GM13977 (cell line): ENCODE data around the gene ZNF609.

Experiments used
- DNase-seq: peaks from one replicate; pipeline ENCODE4 v3.0.0; 2012; ENCODE audit warnings: low spot score
- in situ Hi-C: fragments of 300-500 bp; cut with MboI; formaldehyde crosslinking; loops from one replicate; pipeline ENCODE4 v1.12.0; 2022; ENCODE audit warnings: low sequenced_read_pairs, low pct_unique_long_range_greater_than_20kb, mixed read lengths, inconsistent platforms; ENCODE audit not compliant: unreplicated experiment
- TF ChIP-seq, protein P1 (sequence below): IDR thresholded peaks from 2 replicates; pipeline ENCODE4 v1.5.1; 2012; ENCODE audit warnings: mild to moderate bottlenecking, control low read depth; ENCODE audit not compliant: insufficient read depth; ENCODE audit errors: extremely low read depth, missing control alignments

ZNF609 gene

DNA sequence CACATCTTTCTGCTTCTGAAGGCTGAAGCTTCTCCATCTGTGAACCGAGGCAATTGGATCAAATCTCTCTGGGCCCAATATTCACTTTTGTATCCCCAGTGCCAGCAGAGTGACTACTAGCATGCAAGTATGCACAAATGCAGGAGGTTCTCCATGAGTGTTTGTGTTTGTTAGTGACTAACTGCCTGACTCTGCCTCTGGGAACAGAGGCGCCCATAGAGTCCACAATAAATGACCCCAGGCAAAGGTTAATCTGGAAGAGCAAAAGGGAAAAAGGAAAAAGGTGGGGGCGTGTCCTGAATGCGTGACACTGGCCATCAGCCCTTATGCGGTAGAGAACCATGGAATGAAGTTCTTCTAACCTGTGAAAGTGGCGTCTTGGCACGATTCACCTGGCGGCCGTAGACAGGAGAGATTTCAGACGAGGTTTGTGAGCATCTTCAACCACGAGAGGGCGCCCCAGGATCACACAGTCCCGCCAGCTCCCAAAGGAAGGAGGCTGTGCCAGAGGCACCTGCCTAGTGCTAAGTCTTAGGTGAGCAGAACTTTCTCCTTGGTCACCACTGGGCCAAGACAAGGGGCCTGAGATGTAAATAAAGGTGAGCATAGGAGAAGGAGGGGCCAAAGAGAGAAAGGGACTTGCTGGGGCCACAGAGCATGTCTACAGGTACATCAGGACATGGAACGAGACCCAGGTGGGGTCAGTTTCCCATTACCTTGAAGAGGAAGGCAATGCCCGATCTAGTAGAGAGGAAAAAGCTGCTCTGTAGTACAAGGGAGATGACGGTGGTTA lies 270.8 kb downstream of the ZNF609 start:
- DNase-seq, result peak; percentile 76
- TF ChIP-seq, protein P1, sequence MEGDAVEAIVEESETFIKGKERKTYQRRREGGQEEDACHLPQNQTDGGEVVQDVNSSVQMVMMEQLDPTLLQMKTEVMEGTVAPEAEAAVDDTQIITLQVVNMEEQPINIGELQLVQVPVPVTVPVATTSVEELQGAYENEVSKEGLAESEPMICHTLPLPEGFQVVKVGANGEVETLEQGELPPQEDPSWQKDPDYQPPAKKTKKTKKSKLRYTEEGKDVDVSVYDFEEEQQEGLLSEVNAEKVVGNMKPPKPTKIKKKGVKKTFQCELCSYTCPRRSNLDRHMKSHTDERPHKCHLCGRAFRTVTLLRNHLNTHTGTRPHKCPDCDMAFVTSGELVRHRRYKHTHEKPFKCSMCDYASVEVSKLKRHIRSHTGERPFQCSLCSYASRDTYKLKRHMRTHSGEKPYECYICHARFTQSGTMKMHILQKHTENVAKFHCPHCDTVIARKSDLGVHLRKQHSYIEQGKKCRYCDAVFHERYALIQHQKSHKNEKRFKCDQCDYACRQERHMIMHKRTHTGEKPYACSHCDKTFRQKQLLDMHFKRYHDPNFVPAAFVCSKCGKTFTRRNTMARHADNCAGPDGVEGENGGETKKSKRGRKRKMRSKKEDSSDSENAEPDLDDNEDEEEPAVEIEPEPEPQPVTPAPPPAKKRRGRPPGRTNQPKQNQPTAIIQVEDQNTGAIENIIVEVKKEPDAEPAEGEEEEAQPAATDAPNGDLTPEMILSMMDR, result peak; percentile 83
- in situ Hi-C loops, result loop anchor here (5.0 to 10.0 kb wide), 2 partner anchors 76 to 174 kb away; no protein-coding TSS in a partner anchor

DNA sequence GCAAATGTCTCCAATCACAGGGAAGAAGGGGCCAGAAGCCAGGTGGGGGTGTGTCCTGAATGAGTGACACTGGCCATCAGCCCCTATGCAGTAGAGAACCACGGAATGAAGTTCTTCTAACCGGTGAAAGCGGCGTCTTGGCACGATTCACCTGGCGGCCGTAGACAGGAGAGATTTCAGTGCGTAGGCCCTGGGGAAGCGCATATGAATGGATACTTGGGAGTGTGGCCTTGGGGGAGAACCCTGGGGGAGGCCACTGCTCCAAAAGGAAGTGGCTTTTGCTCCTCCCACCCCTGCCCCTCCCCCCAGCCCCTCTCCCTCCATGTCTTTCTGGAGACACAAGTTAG lies 271.4 kb downstream of the ZNF609 start:
- in situ Hi-C loops, result loop anchor here (5.0 to 10.0 kb wide), 2 partner anchors 76 to 173 kb away; no protein-coding TSS in a partner anchor
- TF ChIP-seq, protein P1, result no peak
- DNase-seq, result no peak

GRCh38 chr15:64732156-64732860 lies 271.9 kb downstream of the ZNF609 start:
- in situ Hi-C loops, result loop anchor here (5.0 to 10.0 kb wide), 2 partner anchors 75 to 172 kb away; no protein-coding TSS in a partner anchor
- DNase-seq, result no peak
- TF ChIP-seq, protein P1, result peak; percentile 2
